HG03442 (cell line): Measurements from ENCODE around the gene MCM3AP.

ENCODE experiments used
- ATAC-seq: cut with Tn5 transposase; IDR thresholded peaks from one replicate; pipeline ENCODE4 v1.9.1; 2021; ENCODE audit warnings: mild to moderate bottlenecking, moderate library complexity; ENCODE audit not compliant: unreplicated experiment

MCM3AP gene

GRCh38 chr21:46274797-46275390 is 10.5 kb downstream of the MCM3AP start:
- no peak for ATAC-seq

- no peak for ATAC-seq
Observed at GRCh38 chr21:46273341-46273740, 12.1 kb downstream of the MCM3AP start.

GRCh38 chr21:46269466-46269865 is 15.9 kb downstream of the MCM3AP start:
- ATAC-seq, result no peak

- no peak for ATAC-seq
Observed at GRCh38 chr21:46268371-46268770, 17.0 kb downstream of the MCM3AP start.

GRCh38 chr21:46266946-46267345 is 18.5 kb downstream of the MCM3AP start:
- no peak for ATAC-seq

GRCh38 chr21:46265736-46266525 is 19.5 kb downstream of the MCM3AP start:
- ATAC-seq, result no peak

- ATAC-seq, result no peak
Observed at GRCh38 chr21:46264690-46265144, 20.7 kb downstream of the MCM3AP start.

GRCh38 chr21:46264046-46264689 is 21.2 kb downstream of the MCM3AP start:
- ATAC-seq, result no peak

GRCh38 chr21:46256501-46256994 is 28.9 kb downstream of the MCM3AP start:
- no peak for ATAC-seq

GRCh38 chr21:46255758-46256337 is 29.6 kb downstream of the MCM3AP start:
- no peak for ATAC-seq

GRCh38 chr21:46255166-46255565 is 30.2 kb downstream of the MCM3AP start:
- no peak for ATAC-seq

GRCh38 chr21:46254208-46254975 is 31.0 kb downstream of the MCM3AP start:
- no peak for ATAC-seq

GRCh38 chr21:46253610-46254124 is 31.7 kb downstream of the MCM3AP start:
- ATAC-seq, result peak; percentile 64

- no peak for ATAC-seq
Observed at GRCh38 chr21:46252840-46253239, 32.6 kb downstream of the MCM3AP start.

GRCh38 chr21:46250146-46250725 is 35.2 kb downstream of the MCM3AP start:
- no peak for ATAC-seq

- no peak for ATAC-seq
Observed at GRCh38 chr21:46248827-46249226, 36.6 kb downstream of the MCM3AP start.

- ATAC-seq, result no peak
Observed at GRCh38 chr21:46248422-46248782, 37.0 kb downstream of the MCM3AP start.

GRCh38 chr21:46247699-46248421 is 37.6 kb downstream of the MCM3AP start:
- no peak for ATAC-seq

GRCh38 chr21:46246345-46246744 is 39.1 kb downstream of the MCM3AP start:
- no peak for ATAC-seq
